ENCODE results near the gene CATSPERD.
A peak's percentile ranks its signal among the peaks of the same experiment; 100 is the strongest.

CATSPERD gene

GRCh38 chr19:5809053-5809452 is 88.6 kb downstream of the CATSPERD start:
- peak; percentile 8 for DNase-seq

GRCh38 chr19:5809469-5809868 is 89.0 kb downstream of the CATSPERD start:
- DNase-seq, result no peak

GRCh38 chr19:5811117-5811516 is 90.7 kb downstream of the CATSPERD start:
- no peak for DNase-seq

GRCh38 chr19:5814123-5814851 is 93.8 kb downstream of the CATSPERD start:
- DNase-seq, result no peak

GRCh38 chr19:5814852-5815246 is 94.4 kb downstream of the CATSPERD start:
- DNase-seq, result no peak

- no peak for DNase-seq
These were observed 96.8 kb downstream of the CATSPERD start for GRCh38 chr19:5817218-5817617.

GRCh38 chr19:5818594-5818993 is 98.2 kb downstream of the CATSPERD start:
- DNase-seq, result no peak

- DNase-seq, result no peak
These were observed 100.3 kb downstream of the CATSPERD start for GRCh38 chr19:5820785-5821184.

GRCh38 chr19:5821521-5822180 is 101.2 kb downstream of the CATSPERD start:
- DNase-seq, result no peak

- DNase-seq, result no peak
These were observed 101.9 kb downstream of the CATSPERD start for GRCh38 chr19:5822181-5822844.

GRCh38 chr19:5823579-5824281 is 103.3 kb downstream of the CATSPERD start:
- no peak for DNase-seq

GRCh38 chr19:5824751-5825150 is 104.3 kb downstream of the CATSPERD start:
- no peak for DNase-seq

- no peak for DNase-seq
These were observed 104.7 kb downstream of the CATSPERD start for GRCh38 chr19:5825178-5825577.

GRCh38 chr19:5826531-5827341 is 106.3 kb downstream of the CATSPERD start:
- DNase-seq, result peak; percentile 17

GRCh38 chr19:5827342-5827890 is 107.0 kb downstream of the CATSPERD start:
- DNase-seq, result no peak

GRCh38 chr19:5827891-5828660 is 107.6 kb downstream of the CATSPERD start:
- DNase-seq, result peak; percentile 89
